Activated CD4-positive, alpha-beta memory T cell treated with anti-CD3 and anti-CD28 coated beads for 36 hours (primary cell): ENCODE measurements around the gene TMBIM1. TPM values are rescaled to one million over a fixed set of nuclear protein-coding genes. Genes with fewer than 3 reads are reported as not detected.

Source experiments
- CTCF ChIA-PET: fragments of 350-600 bp; sonication (Branson Sonifier 250); formaldehyde crosslinking; loops from one replicate; lab custom pipeline; 2021; ENCODE audit warnings: antibody characterized with exemption, inconsistent platforms; lab: Charles Lee
- POLR2A ChIA-PET: fragments of 350-600 bp; sonication (Branson Sonifier 250); formaldehyde crosslinking; loops from one replicate; lab custom pipeline; 2021; ENCODE audit warnings: antibody characterized with exemption; lab: Charles Lee
- DNase-seq: peaks from one replicate; pipeline ENCODE4 v3.0.0-alpha.2; 2020
- H3K27ac Mint-ChIP-seq: one replicate; pipeline ENCODE4 v1.8.0; 2021; ENCODE audit warnings: mixed read lengths
- H3K27me3 Mint-ChIP-seq: one replicate; pipeline ENCODE4 v1.8.0; 2021; ENCODE audit warnings: mixed read lengths
- H3K36me3 Mint-ChIP-seq: one replicate; pipeline ENCODE4 v1.8.0; 2021; ENCODE audit warnings: mixed read lengths
- H3K4me1 Mint-ChIP-seq: one replicate; pipeline ENCODE4 v1.8.0; 2021; ENCODE audit warnings: low read depth, mixed read lengths
- H3K4me3 Mint-ChIP-seq: one replicate; pipeline ENCODE4 v1.8.0; 2021; ENCODE audit warnings: mild to moderate bottlenecking, mixed read lengths
- H3K9me3 Mint-ChIP-seq: one replicate; pipeline ENCODE4 v1.8.0; 2021; ENCODE audit warnings: mixed read lengths
- intact Hi-C: fragments of 100-400 bp; cut with micrococcal nuclease; formaldehyde crosslinking; loops from one replicate; pipeline ENCODE4 v1.15.1; 2023
- total RNA-seq, 2 experiments: library from RNA; stranded (reverse); gene quantifications; one replicate each; pipeline ENCODE4 v1.2.3, GENCODE V29; 2021

TMBIM1 gene
- total RNA-seq, 2 experiments from 2014 or later, result 71.8 to 79.2 TPM

- no peaks in the 10 kb centered on the region for H3K27me3 Mint-ChIP-seq
- intact Hi-C loops, result no loop called here
Measured at GRCh38 chr2:218300141-218300540, 7.8 kb upstream of the TMBIM1 start.

GRCh38 chr2:218298314-218298875 is 6.1 kb upstream of the TMBIM1 start:
- Mint-ChIP-seq H3K4me1 (peaks cover 16% of the 10 kb centered on the region), H3K27me3 (no peaks in the 10 kb centered on the region), H3K36me3 (no peaks in the 10 kb centered on the region), H3K4me3 (no peak overlapping the region), H3K9me3 (no peaks in the 10 kb centered on the region), H3K27ac (no peak overlapping the region)
- CTCF ChIA-PET, result interaction anchor here (0.7 to 12.2 kb wide), 6 partner anchors 8 to 89 kb away, joined by 3 to 119 read pairs (median 5); partner anchors contain the start of genes AAMP, CATIP and PNKD
- POLR2A ChIA-PET, result no interaction called here
- no peak for DNase-seq
- intact Hi-C loops, result no loop called here

More at GRCh38 chr2:218300141-218300540, 7.8 kb upstream of the TMBIM1 start:
- no peak for DNase-seq
- POLR2A ChIA-PET, result no interaction called here
- CTCF ChIA-PET, result interaction anchor here (1.2 to 12.2 kb wide), 4 partner anchors 13 to 166 kb away, joined by 3 to 119 read pairs (median 3); partner anchors contain the start of genes AAMP and PNKD
- Mint-ChIP-seq H3K4me1 (peaks cover 8% of the 10 kb centered on the region), H3K36me3 (no peaks in the 10 kb centered on the region), H3K27ac (no peak overlapping the region), H3K4me3 (no peak overlapping the region), H3K9me3 (no peaks in the 10 kb centered on the region)

- POLR2A ChIA-PET, result no interaction called here
- H3K9me3 Mint-ChIP-seq, result no peaks in the 10 kb centered on the region
- H3K27ac Mint-ChIP-seq, result no peak overlapping the region
- no peak for DNase-seq
- no peak overlapping the region for H3K4me3 Mint-ChIP-seq
- no peaks in the 10 kb centered on the region for H3K36me3 Mint-ChIP-seq
- CTCF ChIA-PET, result interaction anchor here (2.1 to 12.2 kb wide), 3 partner anchors 24 to 61 kb away, joined by 6 to 119 read pairs (median 7); partner anchors contain the start of genes AAMP and PNKD
- intact Hi-C loops, result no loop called here
- H3K4me1 Mint-ChIP-seq, result peaks cover 25% of the 10 kb centered on the region
- H3K27me3 Mint-ChIP-seq, result no peaks in the 10 kb centered on the region
Measured at GRCh38 chr2:218296847-218297246, 4.5 kb upstream of the TMBIM1 start.

- DNase-seq, result no peak
Measured at GRCh38 chr2:218296200-218296599, 3.9 kb upstream of the TMBIM1 start.

GRCh38 chr2:218295029-218295428 is 2.7 kb upstream of the TMBIM1 start:
- H3K36me3 Mint-ChIP-seq, result no peaks in the 10 kb centered on the region
- intact Hi-C loops, result no loop called here
- DNase-seq, result no peak
- ChIA-PET CTCF (interaction anchor here (0.6 to 12.2 kb wide), 6 partner anchors 22 to 102 kb away, joined by 3 to 119 read pairs (median 6); partner anchors contain the start of genes AAMP and PNKD), POLR2A (no interaction called here)
- H3K27me3 Mint-ChIP-seq, result no peaks in the 10 kb centered on the region
- no peaks in the 10 kb centered on the region for H3K9me3 Mint-ChIP-seq
- H3K4me1 Mint-ChIP-seq, result peaks cover 29% of the 10 kb centered on the region
- H3K4me3 Mint-ChIP-seq, result no peak overlapping the region
- H3K27ac Mint-ChIP-seq, result no peak overlapping the region

More at GRCh38 chr2:218296200-218296599, 3.9 kb upstream of the TMBIM1 start:
- Mint-ChIP-seq H3K4me1 (peaks cover 20% of the 10 kb centered on the region), H3K27ac (no peak overlapping the region), H3K4me3 (no peak overlapping the region), H3K27me3 (no peaks in the 10 kb centered on the region), H3K36me3 (no peaks in the 10 kb centered on the region), H3K9me3 (no peaks in the 10 kb centered on the region)
- intact Hi-C loops, result no loop called here
- POLR2A ChIA-PET, result no interaction called here
- CTCF ChIA-PET, result interaction anchor here (1.2 to 12.2 kb wide), 4 partner anchors 23 to 100 kb away, joined by 6 to 119 read pairs (median 6); partner anchors contain the start of genes AAMP and PNKD

GRCh38 chr2:218294430-218295022 is 2.2 kb upstream of the TMBIM1 start:
- intact Hi-C loops, result loop anchor here (5.0 kb wide), 2 partner anchors 288 to 353 kb away; no protein-coding TSS in a partner anchor
- Mint-ChIP-seq H3K9me3 (no peaks in the 10 kb centered on the region), H3K27me3 (no peaks in the 10 kb centered on the region), H3K4me1 (peaks cover 34% of the 10 kb centered on the region), H3K4me3 (no peak overlapping the region), H3K36me3 (no peaks in the 10 kb centered on the region), H3K27ac (no peak overlapping the region)
- DNase-seq, result no peak
- CTCF ChIA-PET, result interaction anchor here (12.2 kb wide), 1 partner anchor 21 kb away, joined by 119 read pairs; the partner anchor contains the start of genes AAMP and PNKD
- POLR2A ChIA-PET, result no interaction called here

- Mint-ChIP-seq H3K9me3 (no peaks in the 10 kb centered on the region), H3K27ac (no peak overlapping the region), H3K36me3 (no peaks in the 10 kb centered on the region), H3K27me3 (no peaks in the 10 kb centered on the region), H3K4me1 (peaks cover 40% of the 10 kb centered on the region), H3K4me3 (no peak overlapping the region)
- no peak for DNase-seq
- ChIA-PET POLR2A (no interaction called here), CTCF (interaction anchor here (0.8 to 12.2 kb wide), 5 partner anchors 21 to 223 kb away, joined by 3 to 119 read pairs (median 4); partner anchors contain the start of genes AAMP, CATIP and PNKD)
- intact Hi-C loops, result loop anchor here (2.0 to 5.0 kb wide), 3 partner anchors 23 to 353 kb away; no protein-coding TSS in a partner anchor
Measured at GRCh38 chr2:218293715-218294429, 1.6 kb upstream of the TMBIM1 start.

- intact Hi-C loops, result loop anchor here (1.0 to 5.0 kb wide), 4 partner anchors 25 to 356 kb away; no protein-coding TSS in a partner anchor
- H3K4me3 Mint-ChIP-seq, result peak overlapping the region; percentile 80
- ChIA-PET POLR2A (interaction anchor here (1.3 to 10.9 kb wide), 2 partner anchors 18 to 110 kb away, joined by 3 to 115 read pairs; partner anchors contain the start of genes AAMP and PNKD), CTCF (interaction anchor here (0.7 to 12.2 kb wide), 12 partner anchors 7 to 110 kb away, joined by 3 to 119 read pairs (median 5); partner anchors contain the start of genes AAMP, CATIP and PNKD)
- H3K27ac Mint-ChIP-seq, result peak overlapping the region; percentile 89
- no peaks in the 10 kb centered on the region for H3K36me3 Mint-ChIP-seq
- no peaks in the 10 kb centered on the region for H3K9me3 Mint-ChIP-seq
- peaks cover 60% of the 10 kb centered on the region for H3K4me1 Mint-ChIP-seq
- DNase-seq, result peak; percentile 32
- no peaks in the 10 kb centered on the region for H3K27me3 Mint-ChIP-seq
Measured at GRCh38 chr2:218291318-218292047, 820 bp downstream of the TMBIM1 start.

- intact Hi-C loops, result loop anchor here (5.0 kb wide), 2 partner anchors 292 to 357 kb away; no protein-coding TSS in a partner anchor
- CTCF ChIA-PET, result interaction anchor here (0.7 to 12.2 kb wide), 10 partner anchors 8 to 106 kb away, joined by 3 to 119 read pairs (median 6); partner anchors contain the start of genes AAMP, CATIP and PNKD
Measured at GRCh38 chr2:218290316-218291261, 1.7 kb downstream of the TMBIM1 start.

More at GRCh38 chr2:218290316-218291261, 1.7 kb downstream of the TMBIM1 start:
- H3K27ac Mint-ChIP-seq, result peak overlapping the region; percentile 89
- no peaks in the 10 kb centered on the region for H3K9me3 Mint-ChIP-seq
- H3K27me3 Mint-ChIP-seq, result no peaks in the 10 kb centered on the region
- peak; percentile 65 for DNase-seq
- H3K4me3 Mint-ChIP-seq, result peak overlapping the region; percentile 80
- POLR2A ChIA-PET, result interaction anchor here (0.7 to 10.9 kb wide), 3 partner anchors 17 to 111 kb away, joined by 3 to 115 read pairs (median 3); partner anchors contain the start of genes AAMP and PNKD
- no peaks in the 10 kb centered on the region for H3K36me3 Mint-ChIP-seq
- peaks cover 69% of the 10 kb centered on the region for H3K4me1 Mint-ChIP-seq
